HG02981 (cell line): ENCODE data around the gene MDM2.
"Not testable (repeated sequence)": the region's sequence is repeated elsewhere in the genome, so short reads cannot be mapped to it uniquely, and the experiment has no call there.

ENCODE experiments used
- ATAC-seq: cut with Tn5 transposase; IDR thresholded peaks from one replicate; pipeline ENCODE4 v1.9.1; 2021; ENCODE audit warnings: mild to moderate bottlenecking, moderate library complexity; ENCODE audit not compliant: unreplicated experiment

The MDM2 gene

GRCh38 chr12:68804657-68805591 lies 3.1 kb upstream of the MDM2 start:
- ATAC-seq = no peak

DNA sequence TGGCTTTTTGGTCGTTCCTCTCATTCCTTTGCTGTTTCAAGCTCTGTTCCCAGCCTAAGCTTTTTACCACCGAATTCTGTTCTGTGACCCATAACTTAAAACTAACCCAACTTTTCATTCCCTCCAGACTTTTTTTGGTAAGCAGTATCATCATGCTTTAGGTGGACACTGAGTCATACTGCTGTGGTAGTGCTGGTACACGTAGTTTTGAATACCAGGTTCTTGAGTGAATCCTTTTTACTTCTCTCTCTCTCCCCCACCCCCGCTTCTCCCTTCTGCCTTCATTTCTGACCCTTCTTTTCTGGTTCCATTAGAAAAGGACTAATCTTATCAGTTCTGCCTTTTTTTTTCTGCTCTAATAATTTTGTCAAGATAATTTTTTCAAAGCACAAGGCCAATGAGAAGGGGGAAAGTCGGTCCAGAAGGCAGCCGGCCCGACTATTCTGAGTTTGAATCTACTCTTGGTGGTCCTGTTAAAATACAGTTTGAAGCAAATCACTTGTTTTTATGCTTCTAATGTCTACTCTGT lies 2.3 kb upstream of the MDM2 start:
- ATAC-seq = no peak

- no peak for ATAC-seq
Observed at GRCh38 chr12:68806488-68807237, 1.3 kb upstream of the MDM2 start.

DNA sequence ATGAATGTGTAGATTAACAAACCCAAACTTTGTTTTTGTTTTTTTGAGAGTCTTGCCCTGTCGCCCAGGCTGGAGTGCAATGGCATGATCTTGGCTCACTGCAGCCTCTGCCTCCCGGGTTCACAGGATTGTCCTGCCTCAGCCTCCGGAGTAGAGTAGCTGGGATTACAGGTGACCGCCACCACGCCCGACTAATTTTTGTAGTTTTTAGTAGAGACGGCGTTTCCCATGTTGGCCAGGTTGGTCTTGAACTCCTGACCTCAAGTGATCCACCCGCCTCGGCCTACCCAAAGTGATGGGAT lies 752 bp upstream of the MDM2 start:
- ATAC-seq = not testable (repeated sequence)

GRCh38 chr12:68808388-68809189 lies 612 bp downstream of the MDM2 start:
- ATAC-seq = peak; percentile 57

DNA sequence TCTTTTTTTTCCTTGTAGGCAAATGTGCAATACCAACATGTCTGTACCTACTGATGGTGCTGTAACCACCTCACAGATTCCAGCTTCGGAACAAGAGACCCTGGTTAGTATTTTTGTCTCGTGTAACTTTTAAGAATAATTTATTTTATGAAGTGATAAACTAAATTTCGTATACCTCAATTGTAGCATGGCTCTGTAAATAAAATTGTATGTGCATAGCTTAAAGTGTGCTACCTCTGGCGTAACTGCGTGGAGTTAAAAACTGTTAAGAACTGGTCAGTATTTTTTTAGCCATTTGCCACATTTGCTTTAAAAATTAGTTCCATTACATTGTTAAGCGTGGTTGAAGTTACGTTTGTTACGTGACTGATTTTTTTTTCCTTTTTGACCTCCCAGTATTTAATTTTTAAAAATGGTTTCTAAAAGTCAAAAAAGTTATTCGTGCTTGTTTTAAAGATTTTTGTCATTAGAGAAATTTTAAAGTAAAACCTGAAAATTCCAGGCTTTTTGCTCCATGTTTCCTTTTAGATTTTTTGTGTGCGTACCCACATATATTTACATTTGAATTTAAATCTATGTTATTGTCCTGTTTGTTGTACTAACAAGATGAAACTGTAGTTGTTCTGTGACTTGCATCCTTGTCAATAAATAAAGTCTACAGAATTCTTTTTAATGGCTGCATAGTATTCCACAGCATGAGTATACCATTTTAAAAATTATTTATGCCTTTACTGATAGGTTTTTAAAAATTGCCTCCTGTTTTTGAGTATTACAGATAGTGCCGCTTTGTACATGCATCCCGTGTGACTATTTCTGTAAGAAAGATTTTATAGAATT lies 1.4 kb downstream of the MDM2 start:
- ATAC-seq = no peak

GRCh38 chr12:68810027-68810389 lies 2.0 kb downstream of the MDM2 start:
- not testable (repeated sequence) for ATAC-seq

DNA sequence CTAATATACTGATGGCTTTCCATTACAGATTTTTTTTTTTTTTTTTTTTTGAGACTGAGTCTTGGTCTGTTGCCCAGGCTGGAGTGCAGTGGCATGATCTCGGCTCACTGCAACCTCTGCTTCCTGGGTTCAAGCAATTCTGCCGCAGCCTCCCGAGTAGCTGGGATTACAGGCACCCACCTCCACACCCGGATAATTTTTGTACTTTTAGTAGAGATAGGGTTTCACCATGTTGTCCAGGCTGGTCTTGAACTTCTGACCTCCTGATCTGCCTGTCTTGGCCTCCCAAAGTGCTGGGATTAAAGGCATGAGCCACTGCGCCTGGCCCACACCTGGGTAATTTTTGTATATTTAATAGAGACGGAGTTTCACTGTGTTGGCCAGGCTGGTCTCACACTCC lies 3.6 kb downstream of the MDM2 start:
- not testable (repeated sequence) for ATAC-seq

DNA sequence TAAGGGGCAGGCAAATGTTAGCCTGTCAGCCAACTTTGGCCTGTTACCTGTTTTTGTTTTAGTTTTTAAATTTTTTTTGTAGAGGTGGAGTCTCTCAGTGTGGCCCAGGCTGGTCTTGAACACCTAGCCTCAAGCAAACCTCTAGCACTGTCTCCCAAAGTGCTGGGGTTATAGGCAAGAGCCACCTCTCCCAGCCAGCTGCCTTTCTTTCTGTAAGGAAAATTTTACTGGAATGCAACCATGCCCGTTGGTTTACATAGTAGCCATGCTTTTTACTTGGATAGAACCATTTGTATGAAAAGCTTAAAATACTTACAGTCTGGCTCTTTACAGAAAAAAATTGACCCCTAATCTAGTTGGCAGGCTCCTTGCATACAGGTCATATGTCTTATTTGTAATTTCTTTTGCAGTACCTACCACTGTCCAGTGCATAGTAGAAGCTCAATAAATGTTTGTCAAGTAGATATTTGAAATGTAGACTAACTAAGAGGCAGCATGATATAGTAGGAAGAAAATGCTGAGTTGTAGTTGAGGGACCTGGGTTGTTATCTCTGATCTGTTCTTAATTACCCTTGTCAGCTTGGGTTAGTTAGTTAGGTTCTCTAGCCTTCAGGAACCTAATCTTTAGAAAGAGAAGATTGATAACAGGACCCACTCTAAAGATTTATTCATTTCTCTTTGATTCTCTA lies 4.7 kb downstream of the MDM2 start:
- ATAC-seq = no peak

- ATAC-seq = no peak
Observed at GRCh38 chr12:68813242-68813593, 5.2 kb downstream of the MDM2 start.

DNA sequence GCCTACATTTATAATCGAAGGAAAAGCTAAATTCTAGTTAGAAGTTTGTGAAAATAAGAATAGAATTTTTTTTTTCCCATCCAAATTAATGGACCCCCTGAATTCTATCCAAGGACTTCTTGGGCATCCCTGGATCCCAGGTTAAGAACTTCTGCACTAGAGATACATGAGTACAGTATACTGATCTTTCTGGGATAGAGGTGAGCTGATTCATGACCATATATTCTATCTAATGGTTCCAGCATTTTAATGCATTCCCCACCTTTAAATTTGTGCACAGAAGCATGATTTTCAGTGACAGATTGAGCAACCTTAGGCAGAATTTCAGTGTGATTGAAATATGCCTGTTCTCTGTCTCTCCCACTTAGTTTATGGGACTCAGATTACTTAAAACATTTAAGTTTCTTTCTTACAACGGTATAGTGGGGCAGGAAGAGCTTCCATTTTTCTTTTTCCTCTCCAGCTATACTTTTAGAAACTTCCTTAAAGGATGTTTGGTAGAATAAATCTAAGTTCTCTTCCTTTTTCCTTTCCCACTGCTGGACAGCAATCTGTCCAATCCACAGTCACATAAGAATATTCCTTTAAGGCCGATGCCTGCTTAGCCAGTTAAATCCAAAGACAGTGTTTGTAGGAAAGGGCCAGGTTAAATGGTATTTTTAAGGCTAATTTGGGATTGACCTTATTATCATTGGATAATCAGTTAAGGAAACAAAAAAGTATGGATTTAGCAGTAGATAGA lies 6.7 kb downstream of the MDM2 start:
- ATAC-seq = no peak

DNA sequence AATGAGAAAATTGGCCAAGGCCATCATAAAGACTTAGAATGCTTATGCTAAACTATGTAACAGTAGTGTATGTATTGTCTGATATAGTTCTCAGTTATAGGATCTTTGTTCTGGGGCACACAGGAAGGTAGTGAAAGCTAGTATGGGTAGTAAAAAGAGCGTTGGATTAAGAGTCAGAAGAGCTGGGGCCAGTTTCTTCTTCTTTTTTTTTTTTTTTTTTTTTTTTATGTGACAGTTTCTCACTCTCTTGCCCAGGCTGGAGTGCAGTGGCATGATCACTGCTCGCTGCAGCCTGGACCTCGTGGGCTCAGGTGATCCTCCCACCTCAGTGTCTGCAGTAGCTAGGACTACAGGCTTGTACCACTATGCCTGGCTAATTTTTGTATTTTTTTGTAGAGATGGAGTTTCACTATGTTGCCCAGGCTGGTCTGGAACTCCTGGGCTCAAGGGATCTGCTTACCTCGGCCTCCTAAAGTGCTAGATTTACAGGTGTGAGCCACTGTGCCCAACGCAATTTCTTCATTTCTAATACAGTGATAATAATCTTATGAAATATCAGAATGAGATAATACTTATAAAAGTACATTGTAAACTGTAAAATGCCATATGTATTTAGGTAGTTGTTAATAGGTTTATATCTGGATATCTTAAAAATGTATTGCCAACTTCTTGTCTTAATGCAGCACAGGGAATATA lies 7.4 kb downstream of the MDM2 start:
- no peak for ATAC-seq

DNA sequence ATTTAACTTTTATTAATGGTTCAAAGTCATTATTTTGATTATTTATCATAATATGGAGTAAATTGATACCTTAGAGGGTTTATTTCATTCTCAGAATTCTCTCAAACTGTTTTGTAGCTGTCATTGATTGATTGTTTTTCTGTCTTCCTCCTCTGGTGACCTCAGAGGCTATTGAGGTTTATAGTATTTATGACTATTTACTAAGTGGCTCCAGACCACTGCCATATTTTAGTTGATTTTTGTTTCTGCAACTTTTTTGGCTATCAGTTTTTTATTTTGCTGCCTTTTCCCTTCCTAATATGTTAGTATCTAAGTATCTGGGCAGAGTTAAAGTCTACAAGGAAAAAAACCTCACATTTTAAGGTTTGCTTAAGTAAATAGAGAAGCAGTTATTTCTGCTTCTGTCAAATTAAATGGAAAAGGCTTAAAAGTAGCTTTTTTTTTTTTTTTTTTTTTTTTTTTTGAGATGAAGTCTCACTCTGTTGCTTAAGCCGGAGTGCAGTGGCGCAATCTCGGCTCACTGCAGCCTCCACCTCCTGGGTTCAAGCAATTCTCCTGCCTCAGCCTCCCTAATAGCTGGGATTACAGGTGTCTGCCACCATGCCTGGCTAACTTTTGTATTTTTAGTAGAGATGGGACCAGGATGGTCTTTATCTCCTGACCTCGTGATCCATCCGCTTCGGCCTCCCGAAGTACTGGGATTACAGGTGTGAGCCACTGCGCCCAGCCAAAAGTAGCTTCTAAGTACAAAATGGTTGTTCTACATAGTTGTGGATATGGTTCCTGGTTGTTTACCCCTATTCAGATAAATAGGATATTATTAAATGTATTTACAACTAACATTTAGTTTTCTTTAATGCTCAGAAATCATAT lies 8.2 kb downstream of the MDM2 start:
- ATAC-seq = no peak

DNA sequence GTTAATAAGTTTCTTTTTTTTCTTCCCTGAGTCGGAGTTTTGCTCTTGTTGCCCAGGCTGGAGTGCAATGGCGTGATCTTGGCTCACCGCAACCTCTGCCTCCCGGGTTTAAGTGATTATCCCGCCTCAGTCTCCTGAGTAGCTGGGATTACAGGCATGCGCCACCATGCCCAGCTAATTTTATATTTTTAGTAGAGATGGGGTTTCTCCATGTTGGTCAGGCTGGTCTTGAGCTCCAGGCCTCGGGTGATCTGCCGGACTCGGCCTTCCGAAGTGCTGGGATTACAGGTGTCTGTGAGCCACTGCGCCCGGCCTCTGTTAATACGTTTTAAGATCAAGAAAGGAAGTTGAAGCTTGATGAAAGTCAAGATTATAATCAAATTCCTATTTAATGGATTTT lies 11.5 kb downstream of the MDM2 start:
- ATAC-seq = not testable (repeated sequence)

- no peak for ATAC-seq
Observed at GRCh38 chr12:68821357-68822188, 13.6 kb downstream of the MDM2 start.

- no peak for ATAC-seq
Observed at GRCh38 chr12:68823696-68824095, 15.7 kb downstream of the MDM2 start.

GRCh38 chr12:68824131-68824530 lies 16.2 kb downstream of the MDM2 start:
- ATAC-seq = no peak
